AG04449 (cell line): Measurements from ENCODE around the gene NHERF2.

Source experiments
- CTCF ChIA-PET: fragments of 350-600 bp; formaldehyde crosslinking; extraction: SDS; loops from one replicate; lab custom pipeline; 2021; ENCODE audit warnings: antibody characterized with exemption; lab: Yijun Ruan, JAX
- POLR2A ChIA-PET: fragments of 400-600, 350-600 bp; formaldehyde crosslinking; extraction: SDS; loops from one replicate; lab custom pipeline; 2020; ENCODE audit warnings: antibody characterized with exemption, inconsistent platforms; lab: Yijun Ruan, JAX
- DNase-seq: peaks from one replicate; pipeline ENCODE4 v3.0.0-alpha.2; 2010; ENCODE audit warnings: low read depth, low spot score
- H3K4me3 ChIP-seq: 2 replicates; pipeline ENCODE4 v1.5.1; 2011; ENCODE audit warnings: low read depth, mild to moderate bottlenecking, control low read depth, low read length
- TF ChIP-seq, protein P1 (sequence below): IDR thresholded peaks from one replicate; pipeline ENCODE4 v1.5.1; 2011; ENCODE audit warnings: mild to moderate bottlenecking, moderate library complexity, low read length, control low read depth, inconsistent platforms; ENCODE audit not compliant: insufficient read depth; ENCODE audit errors: missing control alignments

The NHERF2 gene

GRCh38 chr16:2061526-2061925, 34.8 kb downstream of the NHERF2 start:
- no peak overlapping the region for H3K4me3 ChIP-seq
- CTCF ChIA-PET, result interaction anchor here (0.9 to 1.6 kb wide), 2 partner anchors 14 to 16 kb away, joined by 3 to 4 read pairs; partner anchors contain the start of genes NTHL1 and TSC2
- POLR2A ChIA-PET, result no interaction called here
- TF ChIP-seq, protein P1, sequence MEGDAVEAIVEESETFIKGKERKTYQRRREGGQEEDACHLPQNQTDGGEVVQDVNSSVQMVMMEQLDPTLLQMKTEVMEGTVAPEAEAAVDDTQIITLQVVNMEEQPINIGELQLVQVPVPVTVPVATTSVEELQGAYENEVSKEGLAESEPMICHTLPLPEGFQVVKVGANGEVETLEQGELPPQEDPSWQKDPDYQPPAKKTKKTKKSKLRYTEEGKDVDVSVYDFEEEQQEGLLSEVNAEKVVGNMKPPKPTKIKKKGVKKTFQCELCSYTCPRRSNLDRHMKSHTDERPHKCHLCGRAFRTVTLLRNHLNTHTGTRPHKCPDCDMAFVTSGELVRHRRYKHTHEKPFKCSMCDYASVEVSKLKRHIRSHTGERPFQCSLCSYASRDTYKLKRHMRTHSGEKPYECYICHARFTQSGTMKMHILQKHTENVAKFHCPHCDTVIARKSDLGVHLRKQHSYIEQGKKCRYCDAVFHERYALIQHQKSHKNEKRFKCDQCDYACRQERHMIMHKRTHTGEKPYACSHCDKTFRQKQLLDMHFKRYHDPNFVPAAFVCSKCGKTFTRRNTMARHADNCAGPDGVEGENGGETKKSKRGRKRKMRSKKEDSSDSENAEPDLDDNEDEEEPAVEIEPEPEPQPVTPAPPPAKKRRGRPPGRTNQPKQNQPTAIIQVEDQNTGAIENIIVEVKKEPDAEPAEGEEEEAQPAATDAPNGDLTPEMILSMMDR, result no peak
- DNase-seq, result no peak

GRCh38 chr16:2062801-2063200, 36.1 kb downstream of the NHERF2 start:
- TF ChIP-seq, protein P1, result no peak
- CTCF ChIA-PET, result interaction anchor here (1.2 to 1.6 kb wide), 2 partner anchors 15 to 40 kb away, joined by 3 to 4 read pairs; partner anchors contain the start of genes NTHL1 and TSC2
- H3K4me3 ChIP-seq, result no peak overlapping the region
- POLR2A ChIA-PET, result interaction anchor here (0.8 kb wide), 1 partner anchor 93 kb away, joined by 3 read pairs; the partner anchor contains the start of gene TRAF7
- DNase-seq, result no peak

DNA sequence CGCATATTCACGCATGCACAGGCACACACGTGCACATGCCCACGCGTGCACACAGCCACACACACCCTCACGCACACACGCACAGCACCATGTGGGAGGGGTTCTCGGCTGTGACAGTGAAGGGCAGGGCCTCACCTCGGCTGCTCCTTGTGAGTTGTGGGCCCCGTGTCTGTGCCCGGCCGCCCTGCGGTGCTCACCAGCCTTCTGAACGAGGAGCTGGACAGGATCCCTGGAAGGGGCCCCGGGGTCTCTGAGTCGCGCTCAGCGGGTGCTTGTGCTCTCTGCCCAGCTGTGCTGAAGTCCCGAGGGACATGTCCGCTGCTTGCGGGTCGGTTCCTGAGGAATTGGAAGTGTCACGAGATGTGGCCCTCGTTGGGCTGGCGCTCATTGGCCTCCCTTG, 37.2 kb downstream of the NHERF2 start:
- no peak for DNase-seq
- CTCF ChIA-PET, result interaction anchor here (1.2 to 2.4 kb wide), 2 partner anchors 41 to 77 kb away, joined by 3 to 10 read pairs; no protein-coding TSS in a partner anchor
- POLR2A ChIA-PET, result no interaction called here
- TF ChIP-seq, protein P1, result no peak
- no peak overlapping the region for H3K4me3 ChIP-seq

GRCh38 chr16:2064368-2064945, 37.8 kb downstream of the NHERF2 start:
- TF ChIP-seq, protein P1, result no peak
- ChIA-PET CTCF (interaction anchor here (1.4 to 2.4 kb wide), 2 partner anchors 9 to 76 kb away, joined by 3 to 10 read pairs; no protein-coding TSS in a partner anchor), POLR2A (no interaction called here)
- H3K4me3 ChIP-seq, result no peak overlapping the region
- no peak for DNase-seq

- POLR2A ChIA-PET, result interaction anchor here (0.7 kb wide), 1 partner anchor 101 kb away, joined by 3 read pairs; the partner anchor contains the start of gene RPS2
- DNase-seq, result no peak
- H3K4me3 ChIP-seq, result no peak overlapping the region
- TF ChIP-seq, protein P1, result no peak
- CTCF ChIA-PET, result interaction anchor here (0.7 to 2.4 kb wide), 4 partner anchors 11 to 74 kb away, joined by 3 to 10 read pairs (median 4); no protein-coding TSS in a partner anchor
Observed at GRCh38 chr16:2066139-2066538, 39.4 kb downstream of the NHERF2 start.
